Stimulated activated naive B cell treated with anti-CD40 and anti-IgM and Interleukin-4, amounts not matched to agents 10 μg/mL and 1 μg/mL and 100 μg/mL, for 72 hours (primary cell): ENCODE data around the gene ZNF165.

Experiments used
- ATAC-seq, 2 donors: fragments of 150-1000 bp; cut with Tn5 transposase; replicated peaks; 2 replicates each; pipeline ENCODE4 v1.10.0; 2021; ENCODE audit warnings: moderate library complexity in 1 of 2
- DNase-seq: peaks from one replicate; pipeline ENCODE4 v3.0.0; 2021
- H3K27ac Mint-ChIP-seq: one replicate; pipeline ENCODE4 v1.8.0; 2022; ENCODE audit warnings: mild to moderate bottlenecking, mixed read lengths
- H3K27me3 Mint-ChIP-seq, 2 donors: one replicate each; pipeline ENCODE4 v1.8.0; 2022; ENCODE audit warnings: mixed read lengths in 2 of 2
- H3K36me3 Mint-ChIP-seq, 2 donors: one replicate each; pipeline ENCODE4 v1.8.0; 2022; ENCODE audit warnings: mixed read lengths in 2 of 2, mild to moderate bottlenecking in 1 of 2
- H3K4me1 Mint-ChIP-seq, 2 donors: one replicate each; pipeline ENCODE4 v1.8.0; 2022; ENCODE audit warnings: mixed read lengths in 2 of 2, mild to moderate bottlenecking in 1 of 2
- H3K4me3 Mint-ChIP-seq, 2 donors: one replicate each; pipeline ENCODE4 v1.8.0; 2022; ENCODE audit warnings: mild to moderate bottlenecking in 2 of 2, mixed read lengths in 2 of 2, moderate library complexity in 1 of 2
- H3K9me3 Mint-ChIP-seq, 2 donors: one replicate each; pipeline ENCODE4 v1.8.0; 2022; ENCODE audit warnings: mixed read lengths in 2 of 2, mild to moderate bottlenecking in 1 of 2

ZNF165 gene

DNA sequence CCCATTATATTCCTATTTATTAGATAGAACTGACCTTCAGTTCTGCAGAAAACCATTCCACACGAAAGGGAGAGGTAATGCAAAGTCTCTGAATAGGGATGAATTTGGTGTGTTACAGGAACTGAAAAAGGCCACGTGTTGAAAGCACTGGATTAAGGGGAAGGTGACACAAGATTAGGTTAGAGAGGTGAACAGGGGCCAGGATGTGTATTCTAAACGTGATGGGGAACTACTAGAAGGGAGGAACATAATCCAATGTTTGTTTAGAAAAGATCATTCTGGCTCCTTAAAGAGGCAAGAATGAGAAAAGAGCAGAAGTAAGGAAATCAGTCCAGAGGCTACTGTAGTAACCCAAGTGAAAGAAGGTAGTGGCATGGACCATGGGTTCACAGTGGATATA lies 55.0 kb downstream of the ZNF165 start:
- Mint-ChIP-seq H3K36me3 (peaks cover 14 to 15% of the 10 kb centered on the region in 2 donors), H3K4me3 (peak overlapping the region; percentile 94 to 99), H3K27ac (peak overlapping the region; percentile 96), H3K27me3 (no peaks in the 10 kb centered on the region), H3K9me3 (no peaks in the 10 kb centered on the region), H3K4me1 (peaks cover 28 to 57% of the 10 kb centered on the region in 2 donors)
- no peak for DNase-seq
- no peak for ATAC-seq

GRCh38 chr6:28136585-28137504 lies 56.5 kb downstream of the ZNF165 start:
- DNase-seq (peak; percentile 82), ATAC-seq (peak; percentile 57 to 62)
- Mint-ChIP-seq H3K27ac (peak overlapping the region; percentile 96), H3K27me3 (no peaks in the 10 kb centered on the region), H3K4me1 (peaks cover 31 to 61% of the 10 kb centered on the region in 2 donors), H3K36me3 (peaks cover 11% of the 10 kb centered on the region in 2 donors), H3K9me3 (no peaks in the 10 kb centered on the region), H3K4me3 (peak overlapping the region; percentile 94 to 99)

- ATAC-seq (peak; percentile 80), DNase-seq (peak; percentile 47)
- H3K36me3 Mint-ChIP-seq, result peaks cover 11% of the 10 kb centered on the region in 2 donors
- H3K27ac Mint-ChIP-seq, result peak overlapping the region; percentile 96
- no peaks in the 10 kb centered on the region for H3K9me3 Mint-ChIP-seq
- H3K4me1 Mint-ChIP-seq, result peaks cover 31 to 61% of the 10 kb centered on the region in 2 donors
- no peaks in the 10 kb centered on the region for H3K27me3 Mint-ChIP-seq
- peak overlapping the region; percentile 94 to 99 for H3K4me3 Mint-ChIP-seq
Measured at GRCh38 chr6:28137505-28137981, 57.2 kb downstream of the ZNF165 start.
